Measurements from ENCODE around the gene EDIL3.

Gene EDIL3

GRCh38 chr5:84265739-84266550, 118.7 kb downstream of the EDIL3 start:
- TF ChIP-seq TAF1 (IDR thresholded peaks at IDR 0.05; ENCODE audit: borderline replicate concordance, low read depth, low read length) = no peak
- DNase-seq (ENCODE audit: insufficient read length) (no peak), FAIRE-seq (no peak)

- DNase-seq (ENCODE audit: insufficient read length) (no peak), FAIRE-seq (no peak)
- TF ChIP-seq TAF1 (IDR thresholded peaks at IDR 0.05; ENCODE audit: borderline replicate concordance, low read depth, low read length) (no peak), POLR2A (IDR thresholded peaks at IDR 0.05; ENCODE audit: low read depth, low read length) (no peak), POLR2AphosphoS5 (IDR thresholded peaks at IDR 0.05; ENCODE audit: low read depth, low read length) (no peak)
Measured at GRCh38 chr5:84265130-84265529, 119.5 kb downstream of the EDIL3 start.

- TF ChIP-seq POLR2AphosphoS5 (IDR thresholded peaks at IDR 0.05; ENCODE audit: low read depth, low read length) (no peak), POLR2A (IDR thresholded peaks at IDR 0.05; ENCODE audit: low read depth, low read length) (no peak), TAF1 (IDR thresholded peaks at IDR 0.05; ENCODE audit: borderline replicate concordance, low read depth, low read length) (no peak)
- no peak for DNase-seq (ENCODE audit: insufficient read length)
- FAIRE-seq = no peak
Measured at GRCh38 chr5:84260939-84261338, 123.7 kb downstream of the EDIL3 start.

- no peak for FAIRE-seq
- no peak for DNase-seq (ENCODE audit: insufficient read length)
- no peak for TF ChIP-seq POLR2AphosphoS5 (IDR thresholded peaks at IDR 0.05; ENCODE audit: low read depth, low read length)
- TF ChIP-seq TAF1 (IDR thresholded peaks at IDR 0.05; ENCODE audit: borderline replicate concordance, low read depth, low read length) = no peak
- TF ChIP-seq POLR2A (IDR thresholded peaks at IDR 0.05; ENCODE audit: low read depth, low read length) = no peak
Measured at GRCh38 chr5:84260140-84260539, 124.5 kb downstream of the EDIL3 start.

- DNase-seq (ENCODE audit: insufficient read length) (no peak), FAIRE-seq (no peak)
- TF ChIP-seq TAF1 (IDR thresholded peaks at IDR 0.05; ENCODE audit: borderline replicate concordance, low read depth, low read length) (no peak), POLR2A (IDR thresholded peaks at IDR 0.05; ENCODE audit: low read depth, low read length) (no peak), POLR2AphosphoS5 (IDR thresholded peaks at IDR 0.05; ENCODE audit: low read depth, low read length) (no peak)
Measured at GRCh38 chr5:84259283-84260045, 125.2 kb downstream of the EDIL3 start.

GRCh38 chr5:84257061-84257460, 127.6 kb downstream of the EDIL3 start:
- FAIRE-seq = no peak
- DNase-seq (ENCODE audit: insufficient read length) = no peak
- TF ChIP-seq POLR2AphosphoS5 (IDR thresholded peaks at IDR 0.05; ENCODE audit: low read depth, low read length) = no peak
- no peak for TF ChIP-seq POLR2A (IDR thresholded peaks at IDR 0.05; ENCODE audit: low read depth, low read length)
- TF ChIP-seq TAF1 (IDR thresholded peaks at IDR 0.05; ENCODE audit: borderline replicate concordance, low read depth, low read length) = no peak

GRCh38 chr5:84255315-84255714, 129.4 kb downstream of the EDIL3 start:
- TF ChIP-seq POLR2AphosphoS5 (IDR thresholded peaks at IDR 0.05; ENCODE audit: low read depth, low read length) (no peak), POLR2A (IDR thresholded peaks at IDR 0.05; ENCODE audit: low read depth, low read length) (no peak), TAF1 (IDR thresholded peaks at IDR 0.05; ENCODE audit: borderline replicate concordance, low read depth, low read length) (no peak)
- no peak for FAIRE-seq
- DNase-seq (ENCODE audit: insufficient read length) = no peak

- TF ChIP-seq POLR2AphosphoS5 (IDR thresholded peaks at IDR 0.05; ENCODE audit: low read depth, low read length) = no peak
- TF ChIP-seq TAF1 (IDR thresholded peaks at IDR 0.05; ENCODE audit: borderline replicate concordance, low read depth, low read length) = no peak
- no peak for TF ChIP-seq POLR2A (IDR thresholded peaks at IDR 0.05; ENCODE audit: low read depth, low read length)
- DNase-seq (ENCODE audit: insufficient read length) (no peak), FAIRE-seq (no peak)
Measured at GRCh38 chr5:84253946-84254345, 130.7 kb downstream of the EDIL3 start.

- FAIRE-seq (no peak), DNase-seq (ENCODE audit: insufficient read length) (no peak)
- no peak for TF ChIP-seq POLR2AphosphoS5 (IDR thresholded peaks at IDR 0.05; ENCODE audit: low read depth, low read length)
- TF ChIP-seq POLR2A (IDR thresholded peaks at IDR 0.05; ENCODE audit: low read depth, low read length) = no peak
- TF ChIP-seq TAF1 (IDR thresholded peaks at IDR 0.05; ENCODE audit: borderline replicate concordance, low read depth, low read length) = no peak
Measured at GRCh38 chr5:84251503-84251902, 133.2 kb downstream of the EDIL3 start.

GRCh38 chr5:84249918-84250630, 134.6 kb downstream of the EDIL3 start:
- DNase-seq (ENCODE audit: insufficient read length) (no peak), FAIRE-seq (no peak)
- no peak for TF ChIP-seq TAF1 (IDR thresholded peaks at IDR 0.05; ENCODE audit: borderline replicate concordance, low read depth, low read length)
- TF ChIP-seq POLR2A (IDR thresholded peaks at IDR 0.05; ENCODE audit: low read depth, low read length) = no peak
- TF ChIP-seq POLR2AphosphoS5 (IDR thresholded peaks at IDR 0.05; ENCODE audit: low read depth, low read length) = no peak

- DNase-seq (ENCODE audit: insufficient read length) (no peak), FAIRE-seq (no peak)
- TF ChIP-seq TAF1 (IDR thresholded peaks at IDR 0.05; ENCODE audit: borderline replicate concordance, low read depth, low read length) (no peak), POLR2AphosphoS5 (IDR thresholded peaks at IDR 0.05; ENCODE audit: low read depth, low read length) (no peak), POLR2A (IDR thresholded peaks at IDR 0.05; ENCODE audit: low read depth, low read length) (no peak)
Measured at GRCh38 chr5:84248013-84248412, 136.7 kb downstream of the EDIL3 start.
